ENCODE measurements around the gene FLNB.
"Not testable (repeated sequence)": the region's sequence is repeated elsewhere in the genome, so short reads cannot be mapped to it uniquely, and the experiment has no call there.

The FLNB gene

GRCh38 chr3:58190882-58191281, 182.7 kb downstream of the FLNB start:
- DNase-seq, result no peak

- no peak for DNase-seq
These were observed 183.3 kb downstream of the FLNB start for GRCh38 chr3:58191361-58191991.

GRCh38 chr3:58192069-58192468, 183.8 kb downstream of the FLNB start:
- DNase-seq, result no peak

GRCh38 chr3:58193682-58194407, 185.6 kb downstream of the FLNB start:
- no peak for DNase-seq

GRCh38 chr3:58197588-58197987, 189.4 kb downstream of the FLNB start:
- no peak for DNase-seq

GRCh38 chr3:58198362-58198761, 190.1 kb downstream of the FLNB start:
- DNase-seq, result no peak

- DNase-seq, result no peak
These were observed 190.6 kb downstream of the FLNB start for GRCh38 chr3:58198804-58199203.

GRCh38 chr3:58200121-58200709, 192.0 kb downstream of the FLNB start:
- no peak for DNase-seq

- DNase-seq, result no peak
These were observed 192.7 kb downstream of the FLNB start for GRCh38 chr3:58200846-58201355.

- DNase-seq, result not testable (repeated sequence)
These were observed 193.2 kb downstream of the FLNB start for GRCh38 chr3:58201451-58201850.

- no peak for DNase-seq
These were observed 194.7 kb downstream of the FLNB start for GRCh38 chr3:58202917-58203360.

- DNase-seq, result no peak
These were observed 195.3 kb downstream of the FLNB start for GRCh38 chr3:58203541-58203940.

GRCh38 chr3:58204720-58205119, 196.5 kb downstream of the FLNB start:
- no peak for DNase-seq

- DNase-seq, result no peak
These were observed 197.8 kb downstream of the FLNB start for GRCh38 chr3:58205981-58206380.

GRCh38 chr3:58206406-58207011, 198.3 kb downstream of the FLNB start:
- no peak for DNase-seq

- DNase-seq, result no peak
These were observed 199.7 kb downstream of the FLNB start for GRCh38 chr3:58207954-58208353.

- no peak for DNase-seq
These were observed 201.7 kb downstream of the FLNB start for GRCh38 chr3:58209933-58210332.

- DNase-seq, result no peak
These were observed 202.7 kb downstream of the FLNB start, which contains the start of gene DNASE1L3 for GRCh38 chr3:58210761-58211460. Gene DNASE1L3, minus strand, starts transcription at chr3:58210972. Its CDS starts 66 bp downstream, at chr3:58210906.

GRCh38 chr3:58214484-58215316, 206.5 kb downstream of the FLNB start:
- no peak for DNase-seq

GRCh38 chr3:58215317-58216025, 207.2 kb downstream of the FLNB start:
- no peak for DNase-seq

Measured in hematopoietic multipotent progenitor cell treated with erythropoietin and hydrocortisone succinate and interleukin-3 and kit ligand, for 6 days (in vitro differentiated cells).